OCI-LY7 (cell line): ENCODE results near the gene NRXN2.

Experiments used
- CTCF ChIP-seq: fragments of 200-600 bp; sonication (generic); conservative IDR thresholded peaks from 2 replicates; pipeline ENCODE4 v1.5.1; 2014; ENCODE audit warnings: mild to moderate bottlenecking, antibody characterized with exemption, low read length, moderate library complexity, mixed read lengths
- EZH2phosphoT487 ChIP-seq: fragments of 200-600 bp; sonication (generic); IDR thresholded peaks from 2 replicates; pipeline ENCODE4 v1.6.1; 2018; ENCODE audit warnings: low read depth, borderline replicate concordance, mild to moderate bottlenecking, mixed run types, antibody characterized with exemption, low read length, moderate library complexity, mixed read lengths

GRCh38 chr11:64647019-64647779 lies 75.8 kb downstream of the NRXN2 start:
- no peak for TF ChIP-seq CTCF
- TF ChIP-seq EZH2phosphoT487, result no peak
